GM08714 (cell line): ENCODE data around the gene COL16A1.

Experiments used
- H3K4me3 ChIP-seq: fragments of 200-500 bp; sonication (Bioruptor generic); 2 replicates; pipeline ENCODE4 v1.5.1; 2014; ENCODE audit warnings: mild to moderate bottlenecking, low read length, inconsistent platforms
- ZNF274 ChIP-seq: IDR thresholded peaks from 2 replicates; pipeline ENCODE4 v1.6.1; 2012; ENCODE audit warnings: mild to moderate bottlenecking, low read depth, low read length

Gene COL16A1

GRCh38 chr1:31624731-31625514, 78.9 kb downstream of the COL16A1 start:
- H3K4me3 ChIP-seq, result no peak overlapping the region
- TF ChIP-seq ZNF274, result no peak

DNA sequence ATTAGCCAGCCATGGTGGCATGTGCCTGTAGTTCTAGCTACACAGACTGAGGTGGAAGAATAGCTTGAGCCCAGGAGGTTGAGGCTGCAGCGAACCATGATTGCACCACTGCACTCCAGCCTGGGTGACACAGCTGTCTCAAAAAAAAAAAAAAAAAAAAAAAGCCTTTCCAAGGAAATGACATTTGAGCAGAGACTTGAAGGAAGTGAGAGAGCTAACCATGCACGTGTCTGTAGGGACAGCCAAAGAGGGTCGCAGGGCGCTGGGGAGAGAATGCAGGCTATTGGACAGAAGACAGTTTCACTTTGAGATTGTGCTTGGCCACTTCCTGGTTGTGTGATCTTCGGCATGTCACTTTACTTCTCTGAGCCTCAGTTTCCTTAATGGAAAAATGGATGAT, 79.5 kb downstream of the COL16A1 start:
- TF ChIP-seq ZNF274, result no peak
- H3K4me3 ChIP-seq, result no peak overlapping the region

DNA sequence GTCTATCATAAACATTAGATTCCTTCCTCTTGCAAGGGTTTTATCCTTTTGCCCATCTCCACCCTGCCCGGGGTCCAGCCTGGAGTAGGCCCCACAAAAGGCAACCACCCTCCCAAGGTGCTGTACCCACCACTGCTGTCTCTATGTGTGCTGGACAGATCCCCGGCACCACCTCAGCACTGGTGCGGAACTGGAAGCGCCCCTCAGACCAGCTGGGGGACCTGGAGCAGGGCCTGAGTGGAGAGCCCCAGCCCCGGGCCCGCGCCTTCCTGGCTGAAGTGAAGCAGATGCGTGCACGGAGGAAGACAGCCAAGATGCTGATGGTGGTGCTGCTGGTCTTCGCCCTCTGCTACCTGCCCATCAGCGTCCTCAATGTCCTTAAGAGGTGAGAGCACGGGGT, 80.5 kb downstream of the COL16A1 start:
- no peak for TF ChIP-seq ZNF274
- no peak overlapping the region for H3K4me3 ChIP-seq

DNA sequence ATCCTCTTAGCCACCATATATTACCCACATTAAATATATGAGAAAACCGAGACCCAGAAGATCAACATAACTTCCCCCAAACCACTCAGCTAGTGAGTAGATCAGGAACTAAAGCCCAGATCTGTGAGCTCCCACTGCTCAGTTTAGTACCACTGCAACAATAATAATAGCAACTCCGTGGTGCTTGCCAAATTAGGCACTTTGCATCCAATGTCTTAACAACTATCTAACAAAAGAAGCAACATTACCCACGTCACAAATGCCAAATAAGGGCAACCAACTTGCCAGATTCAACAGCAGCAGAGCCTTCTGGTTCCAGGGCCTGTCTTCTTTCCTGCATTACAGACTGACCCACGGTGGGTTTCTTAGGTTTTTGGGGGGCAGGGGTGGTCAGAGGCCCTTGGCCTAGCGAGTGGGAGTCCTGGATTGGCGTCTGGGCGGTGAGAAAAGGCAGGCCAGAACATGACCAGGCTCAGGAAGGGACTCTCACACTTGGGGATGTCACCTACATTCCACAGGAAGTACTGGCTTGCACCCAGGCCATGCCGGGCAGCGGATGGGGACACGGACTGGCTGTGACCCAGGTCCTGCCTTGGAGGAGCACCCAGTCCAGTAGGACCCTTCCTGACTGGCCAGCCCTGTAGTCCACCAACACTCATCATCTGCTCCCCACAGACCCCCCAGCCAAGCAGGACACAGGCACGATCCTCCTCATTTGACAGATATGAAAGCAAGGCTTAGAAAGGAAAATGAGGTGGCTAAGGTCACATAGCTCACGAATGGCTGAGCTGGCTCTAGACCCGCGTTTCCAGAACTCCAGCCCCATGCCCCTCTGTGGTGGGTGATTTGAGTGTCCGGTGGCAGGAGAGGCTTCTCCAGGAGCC, 81.7 kb downstream of the COL16A1 start:
- H3K4me3 ChIP-seq, result no peak overlapping the region
- TF ChIP-seq ZNF274, result no peak

DNA sequence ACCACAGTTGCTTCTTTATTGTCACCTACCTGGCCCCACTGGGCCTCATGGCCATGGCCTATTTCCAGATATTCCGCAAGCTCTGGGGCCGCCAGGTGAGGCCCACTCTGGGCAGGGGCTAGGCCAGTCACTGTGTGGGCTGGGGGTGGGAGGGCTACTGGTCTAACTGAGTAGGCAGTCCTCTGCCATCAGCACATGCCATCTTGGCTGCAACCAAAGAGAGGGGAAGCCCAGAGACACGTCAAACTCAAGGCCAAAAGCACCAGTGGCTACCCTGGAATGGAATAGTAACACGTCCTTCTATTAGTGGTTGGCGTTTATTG, 82.4 kb downstream of the COL16A1 start:
- no peak for TF ChIP-seq ZNF274
- H3K4me3 ChIP-seq, result no peak overlapping the region

DNA sequence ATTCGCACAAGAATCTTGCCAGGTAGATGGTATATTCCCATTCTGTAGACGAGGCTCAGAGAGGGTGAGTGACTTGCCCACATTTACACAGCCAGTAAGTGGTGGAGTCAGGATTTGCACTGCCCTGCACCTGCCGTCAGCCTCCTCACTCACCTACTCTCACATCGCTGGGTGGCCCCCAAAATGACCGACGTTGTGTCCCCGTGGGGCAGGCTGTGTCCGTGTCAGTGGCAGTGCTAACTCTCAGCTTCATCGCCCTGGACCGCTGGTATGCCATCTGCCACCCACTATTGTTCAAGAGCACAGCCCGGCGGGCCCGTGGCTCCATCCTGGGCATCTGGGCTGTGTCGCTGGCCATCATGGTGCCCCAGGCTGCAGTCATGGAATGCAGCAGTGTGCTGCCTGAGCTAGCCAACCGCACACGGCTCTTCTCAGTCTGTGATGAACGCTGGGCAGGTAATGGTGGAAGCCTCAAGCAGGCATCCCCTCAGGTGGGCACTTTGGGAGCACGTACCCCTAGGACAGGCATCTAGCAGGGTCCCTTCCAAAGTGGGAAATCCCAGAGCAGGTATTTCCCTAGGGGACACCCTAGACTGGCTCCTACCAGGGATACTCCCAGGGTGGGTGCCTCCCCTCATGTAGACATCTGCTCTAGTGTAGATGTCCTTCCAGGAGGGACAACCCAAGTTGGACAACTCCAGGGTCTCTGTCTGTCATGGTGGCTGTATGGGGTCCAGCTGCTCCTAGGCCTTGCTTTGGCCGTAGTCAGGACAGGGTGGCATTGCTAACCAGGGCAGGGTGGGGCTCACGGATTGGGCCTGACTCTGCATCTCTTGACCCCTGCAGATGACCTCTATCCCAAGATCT, 83.0 kb downstream of the COL16A1 start:
- no peak for TF ChIP-seq ZNF274
- H3K4me3 ChIP-seq, result no peak overlapping the region

DNA sequence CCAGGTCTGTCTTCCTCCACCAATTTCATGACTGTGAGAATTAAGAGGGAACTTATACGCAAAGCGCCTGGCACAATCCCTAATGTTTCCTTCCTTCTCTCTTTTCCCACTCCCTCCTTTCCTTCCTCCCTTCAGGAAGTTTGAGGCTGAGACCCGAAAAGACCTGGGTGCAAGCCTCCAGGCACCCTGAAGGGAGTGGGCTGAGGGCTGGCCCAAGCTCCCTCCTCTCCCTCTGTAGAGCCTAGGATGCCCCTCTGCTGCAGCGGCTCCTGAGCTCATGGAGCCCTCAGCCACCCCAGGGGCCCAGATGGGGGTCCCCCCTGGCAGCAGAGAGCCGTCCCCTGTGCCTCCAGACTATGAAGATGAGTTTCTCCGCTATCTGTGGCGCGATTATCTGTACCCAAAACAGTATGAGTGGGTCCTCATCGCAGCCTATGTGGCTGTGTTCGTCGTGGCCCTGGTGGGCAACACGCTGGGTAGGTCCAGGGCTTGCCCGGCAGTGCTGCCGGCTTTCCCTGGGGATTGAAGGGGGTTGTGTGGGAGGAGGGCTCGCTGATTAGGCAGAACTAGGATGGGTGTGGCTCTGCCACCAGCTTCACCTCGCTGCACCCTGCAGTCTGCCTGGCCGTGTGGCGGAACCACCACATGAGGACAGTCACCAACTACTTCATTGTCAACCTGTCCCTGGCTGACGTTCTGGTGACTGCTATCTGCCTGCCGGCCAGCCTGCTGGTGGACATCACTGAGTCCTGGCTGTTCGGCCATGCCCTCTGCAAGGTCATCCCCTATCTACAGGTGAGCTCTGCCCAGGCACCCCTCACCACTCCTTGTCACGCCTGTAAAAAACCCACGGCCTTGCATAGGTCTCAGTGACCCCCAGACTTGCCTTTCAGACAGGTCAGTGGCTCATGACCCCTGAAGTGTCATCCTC, 84.6 kb downstream of the COL16A1 start:
- H3K4me3 ChIP-seq, result no peak overlapping the region
- TF ChIP-seq ZNF274, result no peak

DNA sequence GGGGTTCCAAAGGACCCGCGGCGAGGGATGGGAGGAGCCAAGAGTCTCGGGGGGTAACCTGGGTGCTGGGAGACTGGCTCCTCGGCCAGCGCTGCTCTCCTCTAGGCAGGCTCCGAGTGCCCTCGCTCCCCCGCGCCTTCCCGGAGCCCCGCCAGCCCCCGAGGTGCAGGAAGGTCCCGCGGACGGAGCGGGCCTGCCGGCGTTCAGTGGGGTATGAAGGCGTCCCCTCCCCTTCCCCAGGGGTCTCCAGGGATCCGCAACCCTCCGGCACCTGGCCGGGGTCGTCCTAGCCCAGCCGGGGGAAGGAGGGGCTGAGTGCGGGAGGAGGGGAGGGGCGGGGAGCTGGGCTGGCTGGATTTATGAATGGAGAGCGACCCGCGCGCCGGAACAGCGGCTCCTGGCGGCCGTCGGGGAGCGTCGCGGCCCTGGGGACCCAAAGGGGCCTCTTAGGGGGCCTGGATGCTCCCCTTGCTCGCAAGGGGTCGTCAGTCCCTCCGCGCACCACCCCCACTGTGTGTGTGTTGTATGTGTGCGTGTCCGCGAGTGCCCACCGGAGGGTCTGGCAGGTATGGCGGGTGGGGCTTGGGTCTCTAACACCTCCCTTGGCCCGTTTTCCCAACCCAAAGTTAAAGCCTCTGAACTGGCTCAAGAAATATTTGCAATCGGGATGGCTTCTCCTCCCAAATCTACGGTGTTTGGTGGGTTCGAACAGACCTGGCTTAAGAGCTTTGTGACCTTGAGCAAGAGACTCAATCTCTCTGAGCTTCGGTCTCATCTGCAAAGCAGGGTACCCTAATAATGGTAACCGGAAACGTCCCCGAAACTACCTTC, 85.7 kb downstream of the COL16A1 start:
- peak overlapping the region; percentile 51 for H3K4me3 ChIP-seq
- no peak for TF ChIP-seq ZNF274

DNA sequence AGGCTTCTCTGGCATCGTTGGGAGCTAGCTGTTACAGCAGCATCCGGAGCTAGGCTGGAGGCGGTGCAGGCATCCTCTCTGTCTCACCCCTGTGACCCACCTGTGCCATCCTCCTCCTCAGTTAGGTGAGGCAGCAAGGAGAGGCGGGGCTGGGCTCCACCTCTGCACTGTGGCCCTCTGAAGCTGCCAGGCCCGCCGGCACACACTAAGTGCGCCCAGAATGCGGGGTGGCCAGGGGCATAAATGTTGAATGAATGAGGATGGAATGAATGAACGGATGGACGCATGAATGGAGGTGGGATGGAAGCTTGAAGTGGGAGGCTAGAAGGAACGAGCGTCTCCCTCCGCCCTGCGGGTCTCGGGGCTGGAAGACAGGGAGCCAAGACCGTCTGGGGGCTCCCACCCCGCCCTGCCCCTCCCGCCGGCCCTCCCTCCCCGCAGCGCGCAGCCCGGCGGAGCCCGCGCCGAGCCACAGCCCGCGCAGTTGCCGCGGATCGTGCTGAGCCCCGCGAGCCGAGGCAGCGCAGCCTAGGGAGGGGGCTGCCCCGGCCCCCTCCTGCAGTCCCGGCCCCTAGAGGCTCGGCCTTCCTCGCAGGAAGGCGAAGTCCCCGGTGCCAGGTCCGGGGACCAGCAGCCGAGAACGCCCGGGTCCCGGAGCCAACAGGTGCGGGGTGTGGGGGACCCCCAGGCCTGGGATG, 86.5 kb downstream of the COL16A1 start, which contains the start of gene HCRTR1:
Gene HCRTR1, plus strand, starts transcription at position 472 of the 698 bp plus-strand sequence. CDS start 1,504 bp downstream, outside the sequence.
- TF ChIP-seq ZNF274, result no peak
- H3K4me3 ChIP-seq, result peak within 1 kb of the TSS; percentile 51

DNA sequence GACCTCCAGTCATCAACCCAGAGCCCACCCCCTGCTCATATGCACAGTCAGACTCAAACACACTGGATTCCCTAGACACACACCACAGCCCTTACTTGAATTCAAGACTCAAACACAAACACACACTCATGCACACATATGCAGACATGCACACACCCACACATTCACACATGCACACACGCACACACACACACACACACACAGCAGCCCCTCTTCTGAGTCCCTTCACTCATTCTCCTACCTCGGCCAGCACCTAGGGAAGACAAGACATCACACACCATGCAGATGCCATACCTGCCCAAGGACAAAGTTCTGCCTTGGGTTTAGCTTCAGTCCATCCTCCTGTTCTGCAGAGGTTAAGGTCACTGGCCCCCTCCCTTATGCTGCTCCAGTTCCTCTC, 87.9 kb downstream of the COL16A1 start:
- H3K4me3 ChIP-seq, result no peak overlapping the region
- no peak for TF ChIP-seq ZNF274

GRCh38 chr1:31615414-31615813, 88.4 kb downstream of the COL16A1 start:
- no peak overlapping the region for H3K4me3 ChIP-seq
- no peak for TF ChIP-seq ZNF274
